Chondrocyte (in vitro differentiated cells): ENCODE results near the gene DYNC1I1. TPM values are rescaled to one million over a fixed set of nuclear protein-coding genes. Genes with fewer than 3 reads are reported as not detected.

ENCODE experiments used
- DNase-seq: peaks from one replicate; pipeline ENCODE4 v3.0.0; 2021; ENCODE audit warnings: mixed read lengths, low spot score
- H3K27ac Mint-ChIP-seq: one replicate; pipeline ENCODE4 v1.8.0; 2021; ENCODE audit warnings: mild to moderate bottlenecking, moderate library complexity, mixed read lengths; ENCODE audit not compliant: unreplicated experiment
- H3K27me3 Mint-ChIP-seq: 2 replicates; pipeline ENCODE4 v1.8.0; 2021; ENCODE audit warnings: low read depth, mixed read lengths
- H3K36me3 Mint-ChIP-seq: 2 replicates; pipeline ENCODE4 v1.8.0; 2021; ENCODE audit warnings: low read depth, mixed read lengths
- H3K4me1 Mint-ChIP-seq: 2 replicates; pipeline ENCODE4 v1.8.0; 2021; ENCODE audit warnings: low read depth, mild to moderate bottlenecking, mixed read lengths
- H3K4me3 Mint-ChIP-seq: one replicate; pipeline ENCODE4 v1.8.0; 2021; ENCODE audit warnings: mild to moderate bottlenecking, moderate library complexity, mixed read lengths; ENCODE audit not compliant: unreplicated experiment
- H3K9me3 Mint-ChIP-seq: 2 replicates; pipeline ENCODE4 v1.8.0; 2021; ENCODE audit warnings: low read depth, mixed read lengths
- total RNA-seq: library from RNA; stranded (reverse); gene quantifications from 3 replicates; pipeline ENCODE4 v1.2.1, GENCODE V29; 2021
- TF ChIP-seq, protein P1 (sequence below): fragments of 200-600 bp; sonication (generic); IDR thresholded peaks from 2 replicates; pipeline ENCODE4 v1.5.0; 2021; ENCODE audit warnings: antibody characterized with exemption, mild to moderate bottlenecking, moderate library complexity

DYNC1I1 gene
- total RNA-seq, 1 donor from 2014 or later: 17.4 TPM

DNA sequence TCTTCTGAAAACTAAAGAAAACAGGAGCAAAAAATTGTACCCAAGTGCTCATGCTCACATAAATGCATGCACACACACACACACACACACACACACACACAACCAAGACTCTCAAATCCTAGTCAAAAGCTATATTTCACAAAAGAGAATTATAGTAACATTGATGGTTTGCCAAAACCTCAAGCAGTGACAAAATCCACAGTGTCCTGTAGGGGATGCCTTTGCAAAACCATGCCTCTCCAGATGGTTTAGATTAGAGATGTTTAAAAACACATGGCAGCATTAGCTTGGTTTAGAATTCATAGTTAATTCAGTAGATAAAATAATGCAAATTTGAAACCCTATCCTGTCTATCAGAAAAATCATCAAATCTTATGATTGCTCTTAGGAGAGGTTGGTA is 232.2 kb downstream of the DYNC1I1 start:
- peaks cover 9% of the 10 kb centered on the region for H3K36me3 Mint-ChIP-seq
- no peak for DNase-seq
- no peaks in the 10 kb centered on the region for H3K27me3 Mint-ChIP-seq
- no peak overlapping the region for H3K27ac Mint-ChIP-seq
- H3K4me3 Mint-ChIP-seq: no peak overlapping the region
- peaks cover 9% of the 10 kb centered on the region for H3K4me1 Mint-ChIP-seq
- H3K9me3 Mint-ChIP-seq: no peaks in the 10 kb centered on the region
- TF ChIP-seq, protein P1, sequence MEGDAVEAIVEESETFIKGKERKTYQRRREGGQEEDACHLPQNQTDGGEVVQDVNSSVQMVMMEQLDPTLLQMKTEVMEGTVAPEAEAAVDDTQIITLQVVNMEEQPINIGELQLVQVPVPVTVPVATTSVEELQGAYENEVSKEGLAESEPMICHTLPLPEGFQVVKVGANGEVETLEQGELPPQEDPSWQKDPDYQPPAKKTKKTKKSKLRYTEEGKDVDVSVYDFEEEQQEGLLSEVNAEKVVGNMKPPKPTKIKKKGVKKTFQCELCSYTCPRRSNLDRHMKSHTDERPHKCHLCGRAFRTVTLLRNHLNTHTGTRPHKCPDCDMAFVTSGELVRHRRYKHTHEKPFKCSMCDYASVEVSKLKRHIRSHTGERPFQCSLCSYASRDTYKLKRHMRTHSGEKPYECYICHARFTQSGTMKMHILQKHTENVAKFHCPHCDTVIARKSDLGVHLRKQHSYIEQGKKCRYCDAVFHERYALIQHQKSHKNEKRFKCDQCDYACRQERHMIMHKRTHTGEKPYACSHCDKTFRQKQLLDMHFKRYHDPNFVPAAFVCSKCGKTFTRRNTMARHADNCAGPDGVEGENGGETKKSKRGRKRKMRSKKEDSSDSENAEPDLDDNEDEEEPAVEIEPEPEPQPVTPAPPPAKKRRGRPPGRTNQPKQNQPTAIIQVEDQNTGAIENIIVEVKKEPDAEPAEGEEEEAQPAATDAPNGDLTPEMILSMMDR: peak; percentile 67

DNA sequence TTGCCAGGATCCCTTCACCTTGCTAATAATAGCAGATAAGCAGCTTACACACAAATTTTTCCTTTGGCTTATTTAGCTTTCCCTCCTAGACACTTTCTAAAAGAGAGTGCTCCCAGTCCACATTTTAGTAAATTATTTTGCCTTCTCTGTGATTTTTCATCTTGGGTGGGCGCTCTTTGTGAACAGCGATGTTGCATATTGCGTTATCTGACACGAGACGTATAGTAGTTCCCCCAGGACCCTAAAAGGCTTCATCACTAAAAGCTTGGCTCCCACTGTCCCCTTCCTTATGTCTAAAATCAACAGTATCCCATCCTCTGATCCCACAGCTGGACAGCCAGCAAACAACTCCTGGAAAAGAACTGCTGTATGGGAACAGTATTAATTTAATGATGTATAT is 232.9 kb downstream of the DYNC1I1 start:
- H3K4me1 Mint-ChIP-seq: peaks cover 9% of the 10 kb centered on the region
- no peak overlapping the region for H3K4me3 Mint-ChIP-seq
- no peak for DNase-seq
- no peak overlapping the region for H3K27ac Mint-ChIP-seq
- H3K36me3 Mint-ChIP-seq: peaks cover 9% of the 10 kb centered on the region
- TF ChIP-seq, protein P1: no peak
- H3K27me3 Mint-ChIP-seq: no peaks in the 10 kb centered on the region
- H3K9me3 Mint-ChIP-seq: no peaks in the 10 kb centered on the region

DNA sequence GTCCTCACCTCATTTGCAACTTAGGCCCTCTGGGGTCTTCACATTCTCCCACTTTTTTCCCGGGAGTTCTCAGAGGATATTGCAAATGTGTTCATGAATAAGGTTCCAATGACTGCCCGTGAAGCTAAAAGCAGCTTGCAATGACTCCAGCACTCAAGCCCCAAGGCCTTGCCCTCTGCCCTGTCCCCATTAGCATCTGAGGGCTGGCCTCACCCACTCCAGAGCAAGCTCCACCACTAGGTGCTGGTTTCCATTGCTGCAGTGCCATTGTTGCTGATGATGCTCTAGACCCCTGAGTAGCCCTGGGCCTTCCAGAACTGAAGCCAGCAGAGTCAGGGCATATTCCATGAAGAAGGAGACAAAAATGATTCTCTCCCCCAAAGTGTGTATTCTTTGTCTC is 236.8 kb downstream of the DYNC1I1 start:
- H3K9me3 Mint-ChIP-seq: no peaks in the 10 kb centered on the region

DNA sequence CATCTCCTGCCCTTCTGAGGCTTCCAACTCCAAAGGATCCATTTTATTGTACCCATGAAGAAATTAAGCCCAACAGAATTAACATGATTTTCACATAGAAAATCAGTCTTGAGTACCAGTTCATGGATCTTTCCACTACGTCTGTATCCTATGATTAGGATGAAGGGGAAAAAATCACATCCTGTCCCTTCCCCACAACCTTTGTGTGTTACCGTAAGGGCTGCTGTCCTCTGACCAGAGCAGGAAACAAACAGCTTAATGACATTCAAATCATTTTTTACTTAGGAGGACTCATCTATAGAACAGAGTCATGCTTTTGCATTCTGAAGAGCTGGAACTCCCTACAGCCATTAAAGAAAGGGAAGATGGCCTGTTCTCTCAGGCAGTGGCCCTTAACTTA is 241.5 kb downstream of the DYNC1I1 start:
- Mint-ChIP-seq H3K36me3 (peaks cover 11% of the 10 kb centered on the region), H3K4me3 (no peak overlapping the region), H3K9me3 (no peaks in the 10 kb centered on the region), H3K27me3 (no peaks in the 10 kb centered on the region), H3K4me1 (peaks cover 27% of the 10 kb centered on the region), H3K27ac (no peak overlapping the region)
- TF ChIP-seq, protein P1: no peak
- no peak for DNase-seq

More for the DNA sequence above, 236.8 kb downstream of the DYNC1I1 start:
- peaks cover 6% of the 10 kb centered on the region for H3K4me1 Mint-ChIP-seq
- no peak for DNase-seq
- H3K27ac Mint-ChIP-seq: no peak overlapping the region
- TF ChIP-seq, protein P1: no peak
- H3K36me3 Mint-ChIP-seq: peaks cover 10% of the 10 kb centered on the region
- no peak overlapping the region for H3K4me3 Mint-ChIP-seq
- no peaks in the 10 kb centered on the region for H3K27me3 Mint-ChIP-seq

DNA sequence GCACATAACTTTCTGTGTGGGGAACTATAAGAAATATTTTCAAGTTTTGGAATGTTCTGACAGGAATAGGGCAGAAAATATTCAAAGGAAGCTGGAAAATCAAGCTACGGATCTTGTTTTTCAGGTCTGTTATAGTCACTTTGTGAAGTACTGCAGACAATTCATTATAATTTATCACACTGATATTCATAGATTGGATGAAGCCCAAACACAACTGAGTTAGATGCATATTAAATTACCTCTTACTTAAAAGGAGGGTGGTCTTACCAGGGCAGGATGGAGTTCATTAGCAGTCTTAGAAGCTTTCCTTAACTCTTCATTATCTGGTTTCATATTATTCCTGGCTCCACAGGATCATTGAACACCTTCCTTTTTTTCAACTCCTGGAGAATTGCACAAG is 242.3 kb downstream of the DYNC1I1 start:
- H3K4me1 Mint-ChIP-seq: peaks cover 27% of the 10 kb centered on the region
- no peak overlapping the region for H3K4me3 Mint-ChIP-seq
- H3K9me3 Mint-ChIP-seq: no peaks in the 10 kb centered on the region
- H3K27me3 Mint-ChIP-seq: no peaks in the 10 kb centered on the region
- DNase-seq: no peak
- H3K27ac Mint-ChIP-seq: no peak overlapping the region
- H3K36me3 Mint-ChIP-seq: peaks cover 9% of the 10 kb centered on the region
- TF ChIP-seq, protein P1: no peak
